Ovary (tissue), 10 donors: ENCODE results near the gene HIGD2B. TPM values are rescaled to one million over a fixed set of nuclear protein-coding genes. Genes with fewer than 3 reads are reported as not detected.

ENCODE experiments used
- DNase-seq, 5 donors: peaks; one replicate each; pipeline ENCODE4 v3.0.0-alpha.2; 2019 to 2020
- H3K27ac ChIP-seq, 2 donors: fragments of 200-600 bp; one replicate each; pipeline versions ENCODE4 v1.5.1 to v1.8.0; 2019 to 2022
- H3K27me3 ChIP-seq: fragments of 200-600 bp; one replicate; pipeline ENCODE4 v1.8.0; 2022
- H3K36me3 ChIP-seq: fragments of 200-600 bp; sonication (generic); one replicate; pipeline ENCODE4 v1.5.1; 2019
- H3K4me1 ChIP-seq: one replicate; pipeline ENCODE4 v1.8.1; 2013; ENCODE audit warnings: mild to moderate bottlenecking, moderate library complexity; ENCODE audit not compliant: insufficient read depth
- H3K4me3 ChIP-seq: fragments of 200-600 bp; sonication (generic); one replicate; pipeline ENCODE4 v1.5.1; 2017
- H3K9me3 ChIP-seq, 2 donors: fragments of 200-600 bp in 1 of 2; sonication (generic) in 1 of 2; one replicate each; pipeline versions ENCODE4 v1.5.1 to v1.8.1; 2013 to 2019; ENCODE audit warnings: mild to moderate bottlenecking in 1 of 2, moderate library complexity in 1 of 2
- CTCF ChIP-seq, 3 donors: fragments of 450-650 bp in 2 of 3; fragments of 200-600 bp in 1 of 3; IDR thresholded peaks; one replicate each; pipeline versions ENCODE4 v1.5.1 to v1.8.0; 2016 to 2022; ENCODE audit warnings: antibody characterized with exemption in 3 of 3, mild to moderate bottlenecking in 1 of 3
- EP300 ChIP-seq: sonication (generic); formaldehyde crosslinking; IDR thresholded peaks from one replicate; pipeline ENCODE4 v1.6.1; 2017; ENCODE audit warnings: antibody characterized with exemption
- POLR2A ChIP-seq: fragments of 450-650 bp; IDR thresholded peaks from one replicate; pipeline ENCODE4 v1.6.1; 2017; ENCODE audit warnings: antibody characterized with exemption, mild to moderate bottlenecking, moderate library complexity
- WGBS, 3 donors: extraction: QIAGEN DNeasy Blood & Tissue Kit in 1 of 3; methylation state at CpG; one replicate each; pipeline versions ENCODE4 v1.1.5 to v1.1.7; 2013 to 2017; 5-methylcytosine and 5-hydroxymethylcytosine counted together
- intact Hi-C, 4 donors: fragments of 100-400 bp; cut with DNase I; formaldehyde crosslinking; loops; one replicate each; pipeline versions ENCODE4 v1.11.0 to v1.15.1; 2022 to 2023
- long read RNA-seq, 3 donors: library from polyadenylated mRNA in 2 of 3; unstranded in 2 of 3; transcript quantifications; one replicate each; pipeline ENCODE4 v2.0.0 and lab custom pipeline, GENCODE V29; 2021 to 2026
- polyA plus RNA-seq, 2 donors: library from polyadenylated mRNA; stranded (reverse); fragments of 200-250 nt in 1 of 2; fragments of 350-450 nt in 1 of 2; fragmentation: Illumina TruSeq in 1 of 2; extraction: RNeasy Lipid Tissue Mini Kit (QIAGEN cat#74804) in 1 of 2; gene quantifications; one replicate each; pipeline ENCODE4 v1.2.3, GENCODE V29; 2013 to 2014
- total RNA-seq, 7 donors: library from RNA; depleted of rRNA in 2 of 7; stranded (reverse); fragments of >200 nt in 2 of 7; fragmentation: NEBNext Ultra II Directional in 3 of 7; extraction: Animal tissue kit (Norgen Biotek cat#: 25700) in 3 of 7; gene quantifications; one replicate each; pipeline versions ENCODE4 v1.1.0 to v1.2.4, GENCODE V29; 2016 to 2023
- donor health status: DM: no; HTN: no; CAD: no; lungs with moderate emphysema.
- donor health status: DM: no; HTN: no; CAD: no.
- donor health status: Bipolar disorder and iron deficiency.
- donor health status: DM: yes; HTN: yes; CAD: no.
- donor health status: DM: no; HTN: no; CAD: no.
- donor health status: DM: yes; HTN: yes; CAD: no.

The HIGD2B gene
- total RNA-seq = not detected
- not detected for polyA plus RNA-seq
- long read RNA-seq, donor 1 = 0 reads
- long read RNA-seq, donor 2, partial matches to known transcripts = 0 of 1 reads
- long read RNA-seq, donor 2, other reads (novel, unspliced or antisense) = 0 of 1 reads
- long read RNA-seq, donor 3 = 0 reads

GRCh38 chr15:72685925-72686794 lies at the start of gene HIGD2B, which contains the start of gene BBS4:
Gene HIGD2B (minus strand): TSS chr15:72686182. CDS start chr15:72676374, 9,808 bp downstream.
Gene BBS4 (plus strand): TSS chr15:72686207. CDS start chr15:72686228, 21 bp downstream.
- 0 to 1% (median 0%) methylated on average over 46 to 49 of the region's 49 CpGs for WGBS, 3 donors
- peak within 1 kb of the TSS; percentile 71 for H3K4me3 ChIP-seq
- H3K9me3 ChIP-seq = no peaks in the 10 kb centered on the region
- TF ChIP-seq CTCF (IDR thresholded peaks at IDR 0.05) (no peak), POLR2A (peak; percentile 73), EP300 (no peak)
- no peaks in the 10 kb centered on the region for H3K36me3 ChIP-seq
- no peaks in the 10 kb centered on the region for H3K4me1 ChIP-seq
- DNase-seq = peak; percentile 78 to 89 (median 81)
- peak within 1 kb of the TSS; percentile 59 to 75 for H3K27ac ChIP-seq
- intact Hi-C loops = no loop called here
- no peaks in the 10 kb centered on the region for H3K27me3 ChIP-seq

GRCh38 chr15:72735111-72735510 lies 49.1 kb upstream of the HIGD2B start:
- 91 to 97% (median 96%) methylated on average over 2 of the region's 2 CpGs for WGBS, 3 donors
- Histone ChIP-seq H3K9me3 (no peaks in the 10 kb centered on the region), H3K27ac (no peak overlapping the region), H3K36me3 (no peaks in the 10 kb centered on the region), H3K4me3 (no peak overlapping the region), H3K27me3 (no peaks in the 10 kb centered on the region), H3K4me1 (no peaks in the 10 kb centered on the region)
- no peak for DNase-seq
- intact Hi-C loops = no loop called here
- TF ChIP-seq POLR2A = no peak
- TF ChIP-seq CTCF (IDR thresholded peaks at IDR 0.05) = no peak
- TF ChIP-seq EP300 = no peak

GRCh38 chr15:72733941-72734738 lies 48.2 kb upstream of the HIGD2B start:
- Histone ChIP-seq H3K27me3 (no peaks in the 10 kb centered on the region), H3K4me1 (no peaks in the 10 kb centered on the region), H3K36me3 (no peaks in the 10 kb centered on the region), H3K9me3 (no peaks in the 10 kb centered on the region), H3K4me3 (no peak overlapping the region), H3K27ac (no peak overlapping the region)
- TF ChIP-seq EP300 (no peak), POLR2A (no peak), CTCF (IDR thresholded peaks at IDR 0.05) (no peak)
- intact Hi-C loops = no loop called here
- no peak for DNase-seq
- 73 to 89% (median 78%) methylated on average over 2 of the region's 2 CpGs for whole genome bisulfite sequencing, 3 donors

GRCh38 chr15:72732516-72732915 lies 46.5 kb upstream of the HIGD2B start:
- Histone ChIP-seq H3K4me1 (no peaks in the 10 kb centered on the region), H3K27ac (no peak overlapping the region), H3K9me3 (no peaks in the 10 kb centered on the region), H3K27me3 (no peaks in the 10 kb centered on the region), H3K4me3 (no peak overlapping the region), H3K36me3 (no peaks in the 10 kb centered on the region)
- WGBS, 3 donors = 86 to 94% (median 88%) methylated on average over 4 of the region's 4 CpGs
- intact Hi-C loops = no loop called here
- DNase-seq = no peak
- TF ChIP-seq POLR2A (no peak), CTCF (IDR thresholded peaks at IDR 0.05) (no peak), EP300 (no peak)
